ENCODE results near the gene DRD2. TPM values are rescaled to one million over a fixed set of nuclear protein-coding genes. Genes with fewer than 3 reads are reported as not detected.
"Not testable (repeated sequence)": the region's sequence is repeated elsewhere in the genome, so short reads cannot be mapped to it uniquely, and the experiment has no call there.

The DRD2 gene
- 0.10 TPM for polyA plus RNA-seq (ENCODE audit: insufficient read length)

- DNase-seq: no peak
These were observed at the start of gene DRD2 for GRCh38 chr11:113475160-113475761. Gene DRD2, minus strand, starts transcription at chr11:113475398. Its CDS starts 50,747 bp downstream, at chr11:113424651.

- not testable (repeated sequence) for DNase-seq
These were observed 48.7 kb upstream of the DRD2 start for GRCh38 chr11:113523906-113524305.

GRCh38 chr11:113521737-113522517, 46.7 kb upstream of the DRD2 start:
- DNase-seq: no peak

- no peak for DNase-seq
These were observed 44.9 kb upstream of the DRD2 start for GRCh38 chr11:113519989-113520613.

- DNase-seq: no peak
These were observed 43.7 kb upstream of the DRD2 start for GRCh38 chr11:113518716-113519495.

- no peak for DNase-seq
These were observed 42.2 kb upstream of the DRD2 start for GRCh38 chr11:113517361-113517760.

- no peak for DNase-seq
These were observed 39.7 kb upstream of the DRD2 start for GRCh38 chr11:113514856-113515255.

DNA sequence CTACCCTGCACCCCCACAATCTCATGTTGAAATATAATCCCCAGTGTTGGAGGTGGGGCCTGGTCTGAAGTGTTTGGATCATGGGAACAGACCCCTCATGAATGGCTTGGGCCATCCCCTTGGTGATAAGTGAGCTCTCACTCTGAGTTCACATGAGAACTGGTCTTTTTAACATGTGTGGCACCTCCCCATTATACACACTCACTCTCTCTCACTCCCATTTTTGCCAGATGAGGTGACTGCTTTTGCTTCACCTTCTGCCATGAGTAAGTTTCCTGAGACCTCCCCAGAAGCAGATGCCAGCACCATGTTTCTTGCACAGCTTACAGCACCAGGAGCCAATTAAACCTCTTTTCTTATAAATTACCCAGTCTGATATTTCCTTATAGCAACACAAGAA, 32.1 kb upstream of the DRD2 start:
- no peak for DNase-seq

DNA sequence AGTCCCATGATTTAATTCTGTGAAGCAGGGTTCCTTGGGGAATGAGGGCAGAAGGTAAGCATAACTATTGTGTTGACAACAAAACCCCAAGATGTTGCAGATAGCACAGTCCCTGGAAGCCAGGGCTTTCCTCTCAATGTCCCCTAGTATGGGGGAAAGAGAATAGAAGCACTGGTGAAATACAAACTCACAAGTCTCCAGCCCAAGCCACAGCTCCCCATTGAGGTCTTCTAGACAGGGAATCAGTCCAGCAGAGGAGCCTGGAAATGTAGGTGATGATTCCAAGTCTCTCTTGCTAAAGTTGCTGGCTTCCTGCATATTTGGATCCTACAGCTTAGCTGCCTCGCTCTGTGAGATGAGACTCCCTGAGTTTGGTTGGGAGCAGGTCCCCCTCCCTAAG, 31.7 kb upstream of the DRD2 start:
- no peak for DNase-seq

DNA sequence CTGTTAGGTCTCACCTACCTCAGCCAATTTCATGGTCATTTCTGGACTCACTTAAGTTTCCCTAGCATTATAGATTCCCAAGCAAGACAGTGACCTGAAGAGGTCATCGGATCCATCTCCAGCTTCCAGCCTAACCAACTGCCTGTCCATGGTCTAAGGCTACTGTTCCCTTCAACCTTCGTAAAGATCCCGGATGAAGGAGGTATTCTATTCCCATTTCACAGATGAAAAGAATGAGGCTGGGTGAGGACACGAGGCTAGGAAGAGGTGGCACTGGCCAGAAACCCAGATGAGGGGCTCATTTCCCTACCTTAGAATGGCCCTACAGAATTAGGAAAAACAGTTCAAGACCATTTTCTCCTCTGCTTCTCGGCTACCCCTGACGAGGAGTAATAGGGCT, 31.3 kb upstream of the DRD2 start:
- DNase-seq: no peak

DNA sequence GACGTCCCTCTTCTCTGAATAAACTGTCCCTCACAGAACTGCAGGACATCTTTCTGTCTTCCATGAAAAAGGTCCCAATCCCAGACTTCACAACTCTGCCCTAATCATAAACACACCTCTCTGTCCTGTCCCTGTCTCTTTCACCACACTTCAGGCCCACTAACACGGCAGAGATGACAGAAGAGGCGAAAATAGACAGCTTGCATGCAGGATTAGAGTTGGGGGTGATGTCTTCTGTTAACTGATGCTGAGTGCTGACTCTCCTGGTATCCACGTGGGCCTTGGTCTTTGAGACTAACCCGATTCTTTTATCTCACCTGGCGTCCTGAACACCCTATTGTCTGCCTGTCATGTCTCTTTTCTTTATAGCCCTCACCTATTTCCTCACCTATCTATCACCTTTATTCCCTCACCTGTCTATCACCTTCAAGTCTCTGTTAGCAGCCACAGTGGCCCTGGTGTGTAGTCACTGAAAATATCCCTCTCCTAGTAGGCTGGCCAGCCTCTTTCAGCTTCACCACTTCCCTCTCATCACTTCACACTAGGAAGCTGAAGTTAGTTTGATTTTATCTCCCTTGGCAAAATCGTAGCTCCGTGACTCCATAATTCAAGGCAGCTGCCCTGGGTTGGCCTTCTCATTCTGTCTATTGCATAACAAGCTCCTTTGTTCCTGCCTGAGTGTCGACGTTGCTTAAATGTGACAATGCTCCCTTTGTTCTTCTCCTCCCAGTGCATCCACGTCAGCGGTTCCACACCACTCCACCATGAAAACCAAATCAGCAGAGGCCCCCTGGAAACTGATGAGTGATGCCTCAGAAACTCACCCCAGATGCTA, 30.6 kb upstream of the DRD2 start:
- DNase-seq: no peak

GRCh38 chr11:113505046-113505445, 29.8 kb upstream of the DRD2 start:
- DNase-seq: no peak

DNA sequence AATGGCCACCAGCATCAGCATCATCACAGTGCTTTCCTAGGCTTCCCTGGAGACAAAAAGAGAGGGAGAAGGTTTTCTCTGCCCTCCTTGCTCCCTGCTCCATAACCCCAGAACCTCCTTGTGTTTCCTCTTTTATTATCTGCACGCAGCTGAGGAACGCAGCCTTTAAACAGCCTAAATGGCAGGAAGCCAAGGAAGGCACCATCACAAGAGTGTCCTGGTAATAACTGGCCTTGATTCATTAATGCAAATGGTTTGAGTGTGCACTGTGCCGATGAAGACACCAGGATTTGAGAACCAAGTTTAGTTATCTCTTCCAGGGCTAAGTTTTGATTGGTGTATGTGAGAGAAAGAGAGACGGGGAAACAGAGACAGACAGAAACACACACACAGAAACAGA, 29.4 kb upstream of the DRD2 start:
- no peak for DNase-seq

GRCh38 chr11:113504071-113504470, 28.9 kb upstream of the DRD2 start:
- DNase-seq: no peak

DNA sequence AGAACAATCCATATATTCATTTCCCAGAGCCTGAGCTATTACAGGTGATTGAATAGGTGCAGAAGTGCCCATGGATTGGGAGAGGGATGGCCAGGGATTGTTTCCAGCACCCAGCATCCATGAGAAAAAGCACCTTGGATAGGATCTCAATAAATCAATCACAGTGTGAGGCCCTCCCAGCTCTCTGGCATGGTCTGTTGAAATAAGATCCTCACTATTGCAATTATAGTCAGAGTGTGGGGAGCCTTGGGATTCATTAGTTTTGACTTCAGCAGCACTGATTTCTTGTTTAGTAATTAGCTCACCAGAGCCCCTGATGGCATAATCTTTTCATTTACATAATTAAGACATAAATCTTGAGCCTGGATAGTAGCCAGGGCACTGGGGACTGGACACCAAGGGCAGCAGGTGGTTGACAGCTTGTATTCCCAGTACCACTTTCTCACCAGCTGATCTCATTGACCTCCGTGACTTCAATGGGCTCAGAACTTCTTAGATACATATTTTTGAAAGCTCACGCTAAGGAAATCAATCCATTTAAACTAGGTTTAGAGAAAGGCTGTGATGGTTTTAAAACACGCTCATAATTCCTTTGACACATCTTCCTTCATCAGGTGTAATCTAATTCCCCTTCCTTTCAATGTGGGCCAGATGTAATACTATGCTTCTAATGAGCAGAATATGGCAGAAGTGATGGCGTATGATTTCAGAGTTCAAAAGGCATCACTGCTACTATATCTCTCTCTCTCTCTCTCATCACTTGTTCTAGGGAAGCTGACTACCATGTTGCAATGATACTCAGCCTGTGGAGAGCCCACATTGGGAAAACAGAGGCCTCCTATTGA, 22.1 kb upstream of the DRD2 start:
- no peak for DNase-seq

DNA sequence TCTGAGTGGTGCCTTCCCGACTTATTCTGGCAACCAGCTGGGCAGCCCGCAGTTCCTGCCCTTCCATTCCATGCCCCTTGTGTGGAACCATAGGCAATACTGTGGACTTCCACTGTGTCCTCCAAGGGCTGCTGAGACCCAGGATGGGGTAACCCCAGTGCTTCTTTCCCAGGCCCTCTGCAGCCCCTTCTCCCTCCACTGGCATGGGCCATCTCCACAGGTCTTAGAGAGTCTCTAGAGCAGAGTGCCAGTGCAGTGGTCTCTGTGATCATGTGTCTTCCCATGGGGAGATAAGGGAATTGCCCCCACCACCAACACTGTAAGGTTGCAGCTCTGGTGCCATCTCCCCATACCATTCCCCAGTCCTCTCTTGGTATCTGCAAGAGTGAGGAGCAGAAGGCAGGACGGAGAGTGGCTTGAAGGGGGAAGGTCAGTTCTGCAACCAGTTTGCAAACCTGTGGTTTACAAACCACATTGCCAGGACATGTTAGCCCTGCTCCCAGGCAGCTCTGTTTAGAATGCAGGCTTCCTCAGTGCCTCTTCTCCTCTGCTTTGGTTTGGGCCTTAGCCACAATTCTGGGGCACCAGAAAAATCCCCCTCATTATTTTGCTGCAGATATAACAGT, 20.9 kb upstream of the DRD2 start:
- no peak for DNase-seq

GRCh38 chr11:113494021-113494420, 18.8 kb upstream of the DRD2 start:
- DNase-seq: no peak

DNA sequence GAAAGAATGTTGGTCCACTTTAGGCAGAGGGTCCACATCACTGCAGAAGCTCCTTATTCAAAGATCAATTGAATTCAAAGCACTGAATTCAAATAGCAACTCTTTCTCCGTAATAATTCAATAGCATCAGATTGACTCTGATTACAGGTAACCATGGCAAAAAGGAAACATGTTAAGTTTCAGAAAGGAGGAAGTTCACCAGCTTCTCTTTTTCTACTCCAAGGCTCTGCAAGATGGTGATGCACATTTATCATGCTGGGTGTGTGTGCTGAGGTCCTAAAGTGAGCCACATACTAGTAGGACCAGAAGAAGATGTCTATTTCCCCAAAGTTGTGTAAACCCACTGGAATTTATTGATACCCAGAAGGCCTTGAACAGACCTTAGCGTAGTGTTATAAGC, 18.0 kb upstream of the DRD2 start:
- DNase-seq: no peak

- no peak for DNase-seq
These were observed 13.7 kb upstream of the DRD2 start for GRCh38 chr11:113488931-113489351.

GRCh38 chr11:113487622-113488021, 12.4 kb upstream of the DRD2 start:
- no peak for DNase-seq

- no peak for DNase-seq
These were observed 9.0 kb upstream of the DRD2 start for GRCh38 chr11:113484223-113484622.

All from hindlimb muscle (tissue), 1 donor.